Endodermal cell (in vitro differentiated cells): ENCODE results near the gene UTS2. TPM values are rescaled to one million over a fixed set of nuclear protein-coding genes. Genes with fewer than 3 reads are reported as not detected.
A peak's percentile ranks its signal among the peaks of the same experiment; 100 is the strongest.

Experiments used
- DNase-seq: peaks from one replicate; pipeline ENCODE4 v3.0.0-alpha.2; 2017
- H3K27ac ChIP-seq: 2 replicates; pipeline ENCODE4 v1.5.1; 2013; ENCODE audit warnings: mild to moderate bottlenecking, low read depth, low read length, moderate library complexity
- H3K27me3 ChIP-seq: 2 replicates; pipeline ENCODE4 v1.6.1; 2013; ENCODE audit warnings: mild to moderate bottlenecking, low read length, moderate library complexity; ENCODE audit not compliant: insufficient read depth, control insufficient read depth, poor library complexity, severe bottlenecking
- H3K36me3 ChIP-seq: 2 replicates; pipeline ENCODE4 v1.7.0; 2013; ENCODE audit warnings: mild to moderate bottlenecking, low read length, moderate library complexity; ENCODE audit not compliant: control insufficient read depth, insufficient read depth
- H3K4me1 ChIP-seq: one replicate; pipeline ENCODE4 v1.7.0; 2013; ENCODE audit warnings: low read length; ENCODE audit not compliant: control insufficient read depth, insufficient read depth
- H3K4me3 ChIP-seq: 2 replicates; pipeline ENCODE4 v1.5.1; 2013; ENCODE audit warnings: mild to moderate bottlenecking, low read length, moderate library complexity
- H3K9ac ChIP-seq: 2 replicates; pipeline ENCODE4 v1.6.1; 2013; ENCODE audit warnings: mild to moderate bottlenecking, low read length, moderate library complexity; ENCODE audit not compliant: poor library complexity, severe bottlenecking; ENCODE audit errors: extremely low read depth
- H3K9me3 ChIP-seq: 2 replicates; pipeline ENCODE4 v1.6.1; 2013; ENCODE audit warnings: mild to moderate bottlenecking, low read length, moderate library complexity; ENCODE audit not compliant: control insufficient read depth
- H3K27ac Mint-ChIP-seq: 2 replicates; pipeline ENCODE4 v1.8.0; 2020; ENCODE audit warnings: mixed read lengths
- H3K27me3 Mint-ChIP-seq: 2 replicates; pipeline ENCODE4 v1.8.0; 2021; ENCODE audit warnings: mild to moderate bottlenecking, mixed read lengths; ENCODE audit not compliant: insufficient read depth
- H3K36me3 Mint-ChIP-seq: 2 replicates; pipeline ENCODE4 v1.8.0; 2020; ENCODE audit warnings: low read depth, mixed read lengths
- H3K4me1 Mint-ChIP-seq: 2 replicates; pipeline ENCODE4 v1.8.0; 2020; ENCODE audit warnings: mixed read lengths
- H3K4me3 Mint-ChIP-seq: 2 replicates; pipeline ENCODE4 v1.8.0; 2020; ENCODE audit warnings: mild to moderate bottlenecking, moderate library complexity, mixed read lengths
- H3K9me3 Mint-ChIP-seq: 2 replicates; pipeline ENCODE4 v1.8.0; 2020; ENCODE audit warnings: mild to moderate bottlenecking, mixed read lengths
- WGBS, 2 experiments: methylation state at CpG; one replicate each; pipeline versions ENCODE4 v1.1.5 to v1.1.7; 2013; ENCODE audit warnings: missing lambda C conversion rate in 2 of 2, mixed read lengths in 1 of 2; ENCODE audit not compliant: insufficient coverage in 1 of 2, insufficient read length in 1 of 2; 5-methylcytosine and 5-hydroxymethylcytosine counted together
- total RNA-seq, 2 donors: library from RNA; stranded (reverse); fragmentation: NEBNext Ultra II Directional in 1 of 2; extraction: Animal tissue kit (Norgen Biotek cat#: 25700) in 1 of 2; gene quantifications; 2 replicates in 1 of 2; 3 replicates in 1 of 2; pipeline ENCODE4 v1.2.1, GENCODE V29; 2021
- TF ChIP-seq, protein P1 (sequence below): fragments of 200-600 bp; sonication (generic); conservative IDR thresholded peaks from 2 replicates; pipeline ENCODE4 v1.5.0; 2021; ENCODE audit warnings: antibody characterized with exemption, mild to moderate bottlenecking

The UTS2 gene
- total RNA-seq, 2 donors from 2014 or later = not detected

DNA sequence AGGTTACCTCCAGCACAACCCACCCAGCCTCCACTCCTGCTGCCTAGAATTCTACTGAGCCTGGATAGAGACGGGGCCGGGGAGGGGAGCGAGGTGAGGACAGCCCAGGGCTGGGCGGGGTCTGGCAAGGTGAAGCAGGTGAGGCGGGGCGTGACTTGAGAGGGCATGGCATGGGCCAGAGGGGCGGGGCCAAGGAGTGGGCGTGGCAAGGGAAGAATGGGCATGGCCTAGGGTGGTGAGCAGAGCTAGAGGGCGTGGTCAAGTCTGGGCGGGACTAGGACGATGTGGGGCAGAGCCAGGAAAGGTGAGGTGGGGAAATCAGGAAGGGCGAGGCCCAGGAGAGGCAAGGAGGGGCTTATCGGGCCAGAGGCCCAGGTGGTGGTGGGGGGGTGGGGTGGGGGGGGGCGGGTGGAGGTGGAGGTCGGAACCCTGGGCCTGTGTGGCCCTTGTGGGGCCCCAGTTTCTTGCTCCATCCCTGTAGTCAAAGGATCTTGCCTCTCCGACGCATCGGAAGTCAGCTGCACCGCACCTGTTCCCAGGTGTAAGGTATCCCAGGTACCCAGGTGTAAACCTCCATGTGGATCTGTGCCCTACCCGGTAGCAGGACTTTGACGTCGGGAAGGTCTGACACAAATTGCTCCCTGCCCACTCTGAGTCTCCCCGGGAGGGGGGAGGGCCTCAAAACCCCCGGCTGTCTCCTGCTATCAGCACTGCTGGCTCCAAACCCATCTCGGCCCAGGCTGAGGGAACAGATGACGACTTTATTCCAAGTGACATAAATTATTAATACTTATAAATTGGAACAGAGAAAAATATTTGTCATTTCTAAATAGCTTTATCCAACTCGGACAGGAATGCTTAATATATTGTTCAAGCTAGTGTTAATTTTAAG lies 32.9 kb upstream of the UTS2 start:
- Mint-ChIP-seq H3K4me1 (no peaks in the 10 kb centered on the region), H3K9me3 (no peaks in the 10 kb centered on the region), H3K27me3 (peaks cover 28% of the 10 kb centered on the region), H3K36me3 (no peaks in the 10 kb centered on the region), H3K4me3 (no peak overlapping the region), H3K27ac (no peak overlapping the region)
- H3K4me1 ChIP-seq = no peaks in the 10 kb centered on the region
- TF ChIP-seq, protein P1, sequence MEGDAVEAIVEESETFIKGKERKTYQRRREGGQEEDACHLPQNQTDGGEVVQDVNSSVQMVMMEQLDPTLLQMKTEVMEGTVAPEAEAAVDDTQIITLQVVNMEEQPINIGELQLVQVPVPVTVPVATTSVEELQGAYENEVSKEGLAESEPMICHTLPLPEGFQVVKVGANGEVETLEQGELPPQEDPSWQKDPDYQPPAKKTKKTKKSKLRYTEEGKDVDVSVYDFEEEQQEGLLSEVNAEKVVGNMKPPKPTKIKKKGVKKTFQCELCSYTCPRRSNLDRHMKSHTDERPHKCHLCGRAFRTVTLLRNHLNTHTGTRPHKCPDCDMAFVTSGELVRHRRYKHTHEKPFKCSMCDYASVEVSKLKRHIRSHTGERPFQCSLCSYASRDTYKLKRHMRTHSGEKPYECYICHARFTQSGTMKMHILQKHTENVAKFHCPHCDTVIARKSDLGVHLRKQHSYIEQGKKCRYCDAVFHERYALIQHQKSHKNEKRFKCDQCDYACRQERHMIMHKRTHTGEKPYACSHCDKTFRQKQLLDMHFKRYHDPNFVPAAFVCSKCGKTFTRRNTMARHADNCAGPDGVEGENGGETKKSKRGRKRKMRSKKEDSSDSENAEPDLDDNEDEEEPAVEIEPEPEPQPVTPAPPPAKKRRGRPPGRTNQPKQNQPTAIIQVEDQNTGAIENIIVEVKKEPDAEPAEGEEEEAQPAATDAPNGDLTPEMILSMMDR = no peak
- WGBS, 2 experiments = 83 to 95% methylated on average over 7 to 22 of the region's 27 CpGs
- no peak overlapping the region for H3K9ac ChIP-seq
- no peaks in the 10 kb centered on the region for H3K27me3 ChIP-seq
- H3K4me3 ChIP-seq = no peak overlapping the region
- no peak overlapping the region for H3K27ac ChIP-seq
- DNase-seq = peak; percentile 100
- H3K36me3 ChIP-seq = no peaks in the 10 kb centered on the region
- no peaks in the 10 kb centered on the region for H3K9me3 ChIP-seq

DNA sequence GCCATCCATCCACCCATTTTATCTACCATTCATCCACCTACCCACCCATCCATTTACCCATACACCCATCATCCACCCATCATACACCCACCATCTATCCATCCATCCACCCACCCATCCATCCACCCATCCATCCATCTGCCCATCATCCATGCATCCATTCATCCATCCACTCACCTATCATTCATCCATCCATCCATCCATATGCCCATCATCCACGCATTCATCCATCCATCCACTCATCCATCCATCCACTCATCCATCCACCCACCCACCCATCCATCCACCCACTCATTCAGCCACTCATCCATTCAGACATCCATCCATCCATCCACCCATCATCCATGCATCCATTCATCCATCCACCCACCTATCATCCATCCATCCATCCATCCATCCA lies 31.9 kb upstream of the UTS2 start:
- H3K36me3 ChIP-seq = no peaks in the 10 kb centered on the region
- peaks cover 28% of the 10 kb centered on the region for H3K27me3 Mint-ChIP-seq
- H3K4me1 Mint-ChIP-seq = no peaks in the 10 kb centered on the region
- WGBS, 2 experiments = 89 to 93% methylated on average over 1 of the region's 1 CpG
- no peak overlapping the region for H3K27ac Mint-ChIP-seq
- H3K9ac ChIP-seq = no peak overlapping the region
- no peak overlapping the region for H3K4me3 Mint-ChIP-seq
- no peaks in the 10 kb centered on the region for H3K27me3 ChIP-seq
- H3K4me1 ChIP-seq = no peaks in the 10 kb centered on the region
- no peak overlapping the region for H3K4me3 ChIP-seq
- DNase-seq = no peak
- TF ChIP-seq, protein P1 = no peak
- no peaks in the 10 kb centered on the region for H3K9me3 Mint-ChIP-seq
- H3K9me3 ChIP-seq = no peaks in the 10 kb centered on the region
- H3K36me3 Mint-ChIP-seq = no peaks in the 10 kb centered on the region
- no peak overlapping the region for H3K27ac ChIP-seq

DNA sequence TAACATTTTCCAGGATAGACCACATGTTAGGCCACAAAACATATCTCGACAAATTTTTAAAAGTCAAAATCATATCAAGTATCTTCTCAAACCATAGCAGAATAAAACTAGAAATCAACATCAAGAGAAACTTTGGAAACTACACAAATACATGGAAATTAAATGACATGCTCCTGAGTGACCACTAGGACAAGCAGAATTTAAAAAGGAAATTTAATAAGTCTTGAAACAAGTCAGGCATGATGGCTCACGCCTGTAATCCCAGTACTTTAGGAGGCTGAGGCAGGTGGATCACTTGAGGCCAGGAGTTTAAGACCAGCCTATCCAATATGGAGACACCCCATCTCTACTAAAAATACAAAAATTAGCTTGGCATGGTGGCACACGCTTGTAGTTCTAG lies 26.4 kb upstream of the UTS2 start:
- no peak for DNase-seq
- Histone ChIP-seq H3K36me3 (no peaks in the 10 kb centered on the region), H3K4me1 (no peaks in the 10 kb centered on the region), H3K27ac (no peak overlapping the region), H3K9me3 (peaks cover 12% of the 10 kb centered on the region), H3K9ac (no peak overlapping the region), H3K27me3 (no peaks in the 10 kb centered on the region), H3K4me3 (no peak overlapping the region)
- TF ChIP-seq, protein P1 = peak; percentile 55
- Mint-ChIP-seq H3K27me3 (peaks cover 5% of the 10 kb centered on the region), H3K27ac (no peak overlapping the region), H3K4me1 (no peaks in the 10 kb centered on the region), H3K9me3 (peaks cover 11% of the 10 kb centered on the region), H3K4me3 (no peak overlapping the region), H3K36me3 (no peaks in the 10 kb centered on the region)
- WGBS, 2 experiments = 90 to 91% methylated on average over 2 to 3 of the region's 3 CpGs
